Fibroblast of skin of scalp (primary cell): ENCODE data around the gene VPREB3.
"Not testable (repeated sequence)": the region's sequence is repeated elsewhere in the genome, so short reads cannot be mapped to it uniquely, and the experiment has no call there.

Experiments
- DNase-seq: peaks from one replicate; pipeline ENCODE4 v3.0.0-alpha.2; 2013

VPREB3 gene

DNA sequence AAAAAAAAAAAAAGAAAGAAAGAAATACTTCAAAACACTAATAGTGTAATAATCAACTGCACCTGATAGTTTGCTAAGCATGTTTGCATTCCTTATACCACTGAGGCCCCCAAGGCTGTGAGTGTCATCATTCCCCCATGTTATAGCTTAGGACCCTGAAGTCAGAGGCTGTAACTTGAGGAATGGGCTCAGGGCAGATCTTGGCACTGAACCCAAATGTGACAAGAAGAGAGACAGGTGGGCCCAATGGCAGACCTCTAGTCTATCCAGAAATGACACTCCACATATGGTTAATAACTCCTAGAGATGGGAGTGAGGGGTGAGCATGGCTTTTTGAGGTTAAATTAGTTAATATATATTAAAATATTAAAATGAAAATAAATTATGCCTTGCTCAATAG, 16.5 kb downstream of the VPREB3 start:
- DNase-seq = no peak

DNA sequence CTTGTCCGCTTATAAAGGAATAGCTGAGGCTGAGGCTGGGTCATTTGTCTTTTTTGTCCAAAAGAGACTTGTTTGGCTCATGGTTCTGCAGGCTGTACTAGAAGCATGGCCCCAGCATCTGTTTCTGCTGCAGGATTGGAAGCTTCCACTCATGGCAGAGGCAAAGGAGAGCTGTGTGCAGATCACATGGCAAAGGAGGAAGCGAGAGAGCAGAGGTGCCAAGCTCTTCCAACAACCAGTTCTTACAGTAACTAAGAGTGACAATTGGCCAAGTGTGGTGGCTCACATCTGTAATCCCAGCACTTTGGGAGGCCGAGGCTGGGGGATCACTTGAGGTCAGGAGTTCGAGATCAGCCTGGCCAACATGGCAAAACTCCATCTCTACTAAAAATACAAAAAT, 26.1 kb downstream of the VPREB3 start:
- not testable (repeated sequence) for DNase-seq

DNA sequence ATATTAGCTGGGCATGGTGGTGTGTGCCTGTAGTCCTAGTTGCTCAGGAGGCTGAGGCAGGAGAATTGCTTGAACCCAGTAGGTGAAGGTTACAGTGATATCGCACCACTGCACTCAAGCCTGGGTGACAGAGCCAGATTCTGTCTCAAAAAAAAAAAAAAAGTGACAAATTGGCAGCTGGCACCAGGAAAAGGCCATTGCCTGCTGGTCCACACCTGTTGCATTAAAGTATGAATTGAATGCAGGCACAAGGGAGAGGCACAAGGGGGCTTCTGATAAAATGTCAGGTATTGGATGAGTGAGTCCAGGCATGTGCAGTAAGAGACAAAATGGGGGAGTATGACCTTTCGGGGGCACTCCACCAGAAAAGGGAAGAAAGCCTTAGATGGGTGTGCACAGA, 31.5 kb downstream of the VPREB3 start:
- no peak for DNase-seq

DNA sequence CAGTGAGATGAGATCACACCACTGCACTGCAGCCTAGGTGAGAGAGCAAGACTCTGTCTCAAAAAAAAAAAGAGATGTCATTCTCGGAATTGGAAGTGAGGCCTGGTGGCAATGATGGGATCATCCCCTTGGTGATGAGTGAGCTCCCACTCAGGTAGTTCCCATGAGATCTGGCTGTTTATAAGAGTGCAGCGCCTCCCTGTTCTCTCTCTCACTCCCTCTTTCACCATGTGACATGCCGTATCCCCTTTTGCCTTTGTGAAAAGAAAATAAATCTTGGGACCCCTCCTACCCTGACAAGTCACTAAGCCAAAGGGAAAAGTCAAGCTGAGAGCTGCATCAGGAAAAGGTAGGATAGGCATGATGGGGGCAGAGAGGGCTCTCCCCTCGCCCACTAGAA, 32.1 kb downstream of the VPREB3 start:
- DNase-seq = no peak

DNA sequence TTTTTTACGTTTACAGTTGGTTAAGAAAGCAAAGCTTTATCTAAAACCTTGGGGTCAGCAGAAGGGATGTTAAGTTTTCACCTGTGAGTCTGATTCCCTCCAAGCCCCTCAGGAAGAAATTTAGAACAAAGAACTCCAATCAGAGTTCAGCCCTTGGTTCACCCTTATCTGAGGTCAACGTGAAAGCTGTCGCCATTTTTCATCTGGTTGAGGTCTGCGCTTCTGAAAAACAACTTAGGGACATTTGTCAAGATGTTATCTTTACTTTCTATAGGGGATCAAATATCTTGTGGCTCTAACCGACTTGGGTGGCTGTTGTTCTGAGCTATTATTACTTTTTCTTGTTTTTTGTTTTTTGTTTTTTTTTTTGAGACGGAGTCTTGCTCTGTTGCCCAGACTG, 33.4 kb downstream of the VPREB3 start:
- no peak for DNase-seq

DNA sequence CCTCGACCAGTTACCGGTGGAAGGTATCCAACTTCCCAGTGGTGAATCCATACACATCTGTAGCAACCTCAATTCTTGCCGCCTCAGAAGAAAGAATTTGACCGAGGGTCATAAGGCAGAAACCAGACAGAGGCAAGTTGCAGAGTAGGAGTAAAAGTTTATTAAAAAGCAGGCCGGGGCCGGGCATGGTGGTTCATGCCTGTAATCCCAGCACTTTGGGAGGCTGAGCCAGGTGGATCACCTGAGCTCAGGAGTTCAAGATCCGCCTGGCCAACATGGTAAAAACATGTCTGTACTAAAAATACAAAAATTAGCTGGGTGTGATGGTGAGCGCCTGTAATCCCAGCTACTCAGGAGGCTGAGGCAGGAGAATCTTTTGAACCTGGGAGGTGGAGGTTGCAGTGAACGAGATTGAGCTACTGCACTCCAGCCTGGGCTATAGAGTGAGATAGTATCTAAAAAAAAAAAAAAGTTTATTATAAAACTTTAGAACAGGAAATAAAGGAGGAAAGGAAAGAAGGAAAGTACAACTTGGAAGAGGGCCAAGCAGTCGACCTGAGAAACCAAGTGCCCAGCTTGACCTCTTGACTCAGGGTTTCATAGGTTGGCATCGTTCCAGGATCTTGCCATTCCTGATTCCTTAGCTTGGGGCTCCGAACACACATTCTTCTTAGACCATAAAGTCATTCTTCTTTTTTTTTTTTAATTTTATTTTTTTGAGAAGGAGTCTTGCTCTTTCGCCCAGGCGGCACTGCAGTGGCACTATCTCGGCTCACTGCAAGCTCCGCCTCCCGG, 35.7 kb downstream of the VPREB3 start:
- DNase-seq = no peak

DNA sequence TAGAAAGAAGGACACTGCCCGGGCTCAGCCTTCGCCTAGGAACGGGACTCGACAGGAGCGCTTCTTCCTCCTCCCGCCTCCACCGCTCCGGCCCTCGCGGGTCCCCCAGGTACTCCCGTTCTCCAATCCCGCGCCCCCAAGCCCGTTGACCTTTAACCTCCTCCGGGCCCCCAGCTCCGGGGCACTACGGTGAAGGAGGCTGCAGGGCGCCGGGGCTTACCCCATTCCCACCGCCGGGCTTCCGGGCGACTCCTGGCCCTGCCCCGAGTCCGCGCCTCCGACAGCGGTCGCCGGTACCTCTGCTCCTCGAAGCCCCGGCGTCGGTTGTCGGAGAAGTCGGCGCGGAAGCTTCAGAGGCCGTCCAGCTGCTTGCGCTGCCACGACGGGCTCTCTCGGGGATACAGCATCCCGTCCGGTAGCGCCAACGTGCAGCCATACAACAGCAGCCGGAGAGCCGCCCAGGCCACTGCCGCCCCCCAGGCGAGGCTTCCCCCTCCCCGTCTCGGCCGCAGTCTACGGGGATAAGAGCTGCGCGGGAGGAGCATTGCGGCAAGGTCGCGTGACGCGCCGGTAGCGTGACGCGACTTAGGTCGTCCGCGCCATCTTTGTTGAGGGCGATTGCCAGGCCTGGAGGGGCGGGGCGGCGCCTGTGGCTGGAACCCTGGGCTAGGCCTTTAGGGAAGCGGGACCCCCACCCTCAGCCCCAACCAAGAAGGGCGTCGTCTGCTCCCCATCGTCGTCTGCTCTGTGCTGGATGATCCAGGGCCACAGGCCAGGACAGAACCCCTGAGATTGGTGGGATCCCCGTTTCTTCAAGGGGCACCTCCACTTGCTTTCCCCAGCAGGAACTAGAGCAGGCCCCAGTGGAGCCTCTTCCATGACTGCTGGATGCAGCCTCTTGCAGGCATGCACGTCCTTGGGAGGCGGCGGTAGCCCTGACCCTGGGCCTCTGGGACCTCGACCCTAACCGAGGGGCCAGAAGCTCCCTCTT, 37.1 kb downstream of the VPREB3 start:
- DNase-seq = peak; percentile 89

DNA sequence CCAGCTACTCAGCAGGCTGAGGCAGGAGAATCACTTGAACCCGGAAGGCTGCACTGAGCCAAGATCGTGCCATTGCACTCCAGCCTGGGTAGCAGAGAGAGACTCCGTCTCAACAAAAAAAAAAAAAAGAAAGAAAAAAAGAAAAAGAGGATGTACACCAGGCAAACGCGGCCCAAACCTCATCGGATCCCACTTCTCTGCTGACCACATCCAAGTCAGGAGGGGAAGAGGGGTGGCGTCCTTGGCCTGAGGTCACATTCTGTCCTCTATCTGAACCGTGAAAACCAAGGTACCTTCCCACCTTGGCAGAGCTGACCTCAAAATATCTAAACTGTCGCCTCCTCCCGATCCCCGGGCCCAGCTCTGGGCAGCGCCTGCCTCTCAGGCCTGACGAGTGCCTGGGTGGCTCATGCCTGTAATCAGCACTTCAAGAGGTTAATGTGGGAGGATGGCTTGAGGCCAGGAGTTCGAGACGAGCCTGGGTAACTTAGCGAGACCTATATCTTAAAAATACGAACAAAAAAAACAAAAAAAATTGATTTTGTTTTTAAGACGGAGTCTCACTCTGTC, 38.3 kb downstream of the VPREB3 start:
- no peak for DNase-seq

DNA sequence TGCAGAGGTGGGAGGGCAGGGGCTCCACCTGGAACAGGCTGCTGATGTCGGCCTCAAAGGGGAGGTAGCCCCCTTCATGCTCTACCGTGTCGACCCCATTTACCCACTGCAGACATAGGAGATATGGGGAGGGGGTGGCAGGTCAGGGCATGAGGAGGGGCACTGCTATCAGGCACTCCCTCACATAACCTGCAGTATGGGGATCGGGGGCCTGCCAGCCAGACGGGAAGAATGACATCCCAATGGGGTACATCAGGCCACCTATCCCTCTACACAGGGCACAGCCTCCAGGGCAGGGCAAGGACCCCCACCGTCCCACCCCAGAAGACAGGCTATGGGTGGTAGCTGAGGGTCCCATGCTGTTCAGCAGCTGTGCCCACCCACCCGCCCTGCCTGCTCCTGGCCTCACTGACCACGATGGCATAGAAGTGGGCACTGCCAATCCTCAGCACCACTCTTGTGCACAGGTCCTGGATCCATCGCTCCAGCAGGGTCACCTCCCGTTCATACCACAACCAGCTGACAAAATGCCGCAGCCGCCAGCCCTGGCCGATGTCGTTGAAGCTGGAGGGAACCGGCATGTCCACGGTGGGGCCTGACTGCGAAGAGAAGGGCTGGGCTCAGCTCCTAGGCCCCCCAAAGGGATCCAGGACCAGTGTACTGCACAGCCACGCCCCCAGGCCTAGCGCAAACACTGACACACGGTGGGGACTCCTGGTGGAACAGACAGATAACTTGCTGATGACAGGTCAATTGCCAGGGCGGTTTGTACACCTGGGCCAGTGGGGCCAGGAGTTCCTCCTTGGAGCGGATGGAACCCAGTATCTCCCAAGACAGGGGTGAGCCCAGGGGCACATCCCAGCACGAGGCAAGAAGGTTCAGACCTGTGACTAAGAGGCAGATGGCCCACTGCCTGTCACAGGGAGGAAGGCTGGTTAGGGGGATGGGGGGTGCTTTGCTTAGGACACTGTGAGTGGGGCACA, 39.3 kb downstream of the VPREB3 start:
- DNase-seq = no peak

DNA sequence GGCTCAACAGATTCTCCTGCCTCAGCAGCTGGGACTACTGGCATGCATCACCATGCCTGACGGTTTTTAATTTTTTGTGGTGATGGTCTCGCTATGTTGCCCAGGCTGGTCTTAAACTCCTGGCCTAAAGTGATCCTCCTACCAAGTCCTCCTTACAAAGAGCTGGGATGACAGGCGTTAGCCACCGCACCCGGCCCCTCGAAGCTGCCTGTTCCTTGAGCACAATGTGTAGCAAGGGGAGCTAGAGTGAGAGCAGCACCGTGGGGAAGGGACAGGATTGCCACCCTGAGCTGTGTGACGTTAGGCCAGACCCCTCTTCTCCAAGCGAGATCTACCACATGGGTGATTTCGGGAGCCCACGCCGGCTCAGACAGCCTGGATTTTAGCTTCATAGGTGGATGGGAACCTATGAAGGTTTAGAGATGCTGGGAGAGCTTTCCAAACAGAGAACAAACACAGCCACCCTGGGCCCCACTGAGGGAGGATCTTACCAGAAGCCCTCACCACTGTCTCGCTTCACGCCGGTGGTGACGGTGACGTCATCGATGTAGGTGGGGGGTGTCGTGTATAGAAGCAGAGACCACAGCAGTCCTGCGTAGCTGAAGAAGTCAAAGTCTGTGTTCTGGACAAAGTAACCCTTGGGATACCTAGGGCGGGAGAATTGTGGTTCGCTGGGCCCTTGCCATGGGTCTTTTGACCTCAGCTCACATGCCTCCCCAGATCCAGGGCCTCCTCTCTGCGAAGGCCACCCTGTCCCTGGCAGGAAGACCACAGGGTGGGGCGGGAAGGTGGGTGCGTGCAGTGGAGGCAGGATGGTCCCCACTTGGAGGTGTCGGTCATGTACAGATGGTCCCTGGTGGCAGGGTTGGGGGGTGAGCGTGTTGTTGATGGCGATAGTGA, 40.3 kb downstream of the VPREB3 start:
- DNase-seq = no peak

DNA sequence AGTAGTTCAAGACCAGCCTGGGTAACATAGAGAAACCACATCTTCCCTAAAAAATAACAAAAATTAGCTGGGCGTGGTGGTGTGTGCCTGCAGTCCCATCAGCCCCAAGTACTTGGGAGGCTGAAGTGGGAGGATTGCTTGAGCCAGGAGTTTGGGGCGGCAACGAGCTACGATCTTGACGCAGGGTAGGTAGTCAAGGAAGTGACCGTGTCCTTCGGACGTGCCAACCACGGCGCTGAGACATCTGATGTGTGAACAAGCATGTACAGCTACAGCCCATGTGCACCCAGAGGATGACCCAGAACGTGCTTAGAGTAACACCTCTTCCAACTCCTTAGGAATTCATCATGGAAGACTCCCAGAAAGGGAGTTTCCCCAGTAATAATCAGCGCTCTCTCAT, 42.0 kb downstream of the VPREB3 start:
- DNase-seq = no peak

DNA sequence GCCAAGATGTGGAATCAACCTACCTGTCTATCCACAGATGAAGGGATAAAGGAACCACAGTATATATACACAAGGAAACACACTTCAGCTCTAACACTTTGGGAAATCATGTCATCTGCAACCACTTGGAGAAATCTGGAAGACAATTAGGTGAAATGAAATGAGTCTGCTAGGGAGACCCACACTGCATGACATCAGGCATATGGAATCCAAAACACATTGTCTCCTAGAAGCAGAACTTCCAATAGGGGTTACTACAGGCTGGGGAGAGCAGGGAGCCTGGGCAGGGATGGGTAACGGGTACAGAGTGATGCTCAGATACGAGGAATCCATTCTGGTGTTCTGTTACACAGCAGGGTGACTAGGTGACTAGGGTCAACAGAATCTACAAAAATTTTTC, 45.1 kb downstream of the VPREB3 start:
- peak; percentile 53 for DNase-seq

DNA sequence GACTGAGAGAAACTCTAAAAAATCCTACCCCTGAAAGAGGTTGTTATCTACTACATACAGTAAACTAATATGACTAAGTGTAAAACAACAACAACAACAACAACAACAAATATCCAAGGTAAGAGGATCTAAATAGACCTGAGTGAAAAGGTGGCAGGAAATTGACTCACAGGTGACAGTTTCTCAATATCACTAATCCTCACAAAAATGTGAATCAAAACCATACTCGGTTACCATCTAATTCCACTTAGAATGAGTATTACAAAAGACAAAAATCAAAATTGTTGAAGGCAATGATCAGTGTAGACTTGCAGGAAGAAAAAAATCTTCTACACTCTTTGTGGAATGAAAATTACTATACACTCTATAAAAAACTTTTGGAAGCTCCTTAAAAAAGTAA, 46.0 kb downstream of the VPREB3 start:
- no peak for DNase-seq

DNA sequence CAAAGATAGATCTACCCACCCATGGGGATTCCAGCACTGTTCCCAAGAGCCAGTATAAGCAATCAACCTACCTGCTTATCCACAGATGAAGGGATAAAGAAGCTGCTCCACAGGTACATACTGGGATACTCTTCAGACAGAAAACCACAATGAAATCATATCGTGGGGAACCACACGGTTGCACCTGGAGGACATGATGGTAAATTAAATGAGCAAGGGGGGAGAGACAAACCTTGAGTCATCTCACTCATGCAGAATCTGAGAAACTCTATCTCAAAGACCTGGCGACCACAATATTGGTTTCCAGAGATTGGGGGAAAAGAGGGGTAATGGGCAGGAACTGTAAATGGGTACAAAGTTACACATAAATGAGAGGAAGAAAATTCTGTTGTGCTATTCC, 48.9 kb downstream of the VPREB3 start:
- no peak for DNase-seq

DNA sequence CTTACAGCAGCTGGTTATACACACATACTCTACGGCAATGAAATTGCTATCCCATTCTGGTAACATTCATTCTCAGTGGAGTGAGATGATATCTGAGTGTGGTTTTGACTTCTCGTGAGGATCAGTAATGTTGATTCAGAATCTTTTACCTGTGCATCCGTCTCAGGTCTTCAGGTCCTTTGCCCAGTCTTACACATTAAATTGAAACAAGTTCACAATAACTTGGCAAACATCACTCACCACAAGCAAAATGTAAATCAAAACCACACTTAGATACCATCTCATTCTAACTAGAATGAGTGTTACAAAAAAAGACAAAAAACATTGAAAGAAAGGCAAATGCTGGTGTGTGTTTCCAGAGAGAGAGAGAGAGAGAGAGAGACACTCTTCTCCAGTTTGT, 49.4 kb downstream of the VPREB3 start:
- DNase-seq = no peak

DNA sequence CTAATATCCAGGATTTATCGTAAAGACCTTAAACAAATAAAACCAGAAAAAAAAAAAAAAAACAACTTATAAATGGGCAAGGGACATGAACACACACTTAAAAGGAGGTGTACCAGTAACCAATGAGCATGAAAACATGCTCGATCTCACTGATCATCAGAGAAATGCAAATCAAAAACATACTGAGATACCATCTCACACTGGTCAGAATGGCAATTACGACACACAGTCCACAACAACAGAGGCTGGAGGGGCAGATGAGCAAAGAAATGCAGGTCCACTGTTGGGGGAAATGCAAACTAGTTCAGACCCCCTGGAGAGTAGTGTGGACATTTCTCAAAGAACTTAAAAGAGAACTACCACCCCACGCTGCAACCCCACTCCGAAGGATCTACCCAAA, 50.2 kb downstream of the VPREB3 start:
- no peak for DNase-seq
